Nephron (organoid): ENCODE data around the gene NES.

Experiments
- H3K27ac Mint-ChIP-seq, 3 experiments: 2 replicates each; pipeline ENCODE4 v1.8.0; 2020; ENCODE audit warnings: mixed read lengths in 3 of 3, mild to moderate bottlenecking in 2 of 3, moderate library complexity in 1 of 3
- H3K27me3 Mint-ChIP-seq: 2 replicates; pipeline ENCODE4 v1.8.0; 2021; ENCODE audit warnings: low read depth, mild to moderate bottlenecking, moderate library complexity, mixed read lengths
- H3K36me3 Mint-ChIP-seq: 2 replicates; pipeline ENCODE4 v1.8.0; 2020; ENCODE audit warnings: low read depth, mixed read lengths
- H3K4me1 Mint-ChIP-seq: 2 replicates; pipeline ENCODE4 v1.8.0; 2020; ENCODE audit warnings: mixed read lengths
- H3K4me3 Mint-ChIP-seq, 3 experiments: 2 replicates each; pipeline ENCODE4 v1.8.0; 2020; ENCODE audit warnings: mild to moderate bottlenecking in 3 of 3, mixed read lengths in 3 of 3, moderate library complexity in 2 of 3
- H3K9me3 Mint-ChIP-seq: 2 replicates; pipeline ENCODE4 v1.8.0; 2020; ENCODE audit warnings: mixed read lengths
- TF ChIP-seq, protein P1 (sequence below), 3 experiments: fragments of 200-600 bp; sonication (generic); IDR thresholded peaks; one replicate each; pipeline ENCODE4 v1.5.0; 2021; ENCODE audit warnings: antibody characterized with exemption in 3 of 3; ENCODE audit not compliant: unreplicated experiment in 3 of 3

The NES gene

GRCh38 chr1:156645666-156646065 is 31.5 kb downstream of the NES start:
- Mint-ChIP-seq H3K4me1 (peaks cover 6% of the 10 kb centered on the region), H3K9me3 (no peaks in the 10 kb centered on the region), H3K4me3 (no peak overlapping the region), H3K27ac (no peak overlapping the region), H3K36me3 (no peaks in the 10 kb centered on the region), H3K27me3 (peaks cover 91% of the 10 kb centered on the region)
- TF ChIP-seq, protein P1, sequence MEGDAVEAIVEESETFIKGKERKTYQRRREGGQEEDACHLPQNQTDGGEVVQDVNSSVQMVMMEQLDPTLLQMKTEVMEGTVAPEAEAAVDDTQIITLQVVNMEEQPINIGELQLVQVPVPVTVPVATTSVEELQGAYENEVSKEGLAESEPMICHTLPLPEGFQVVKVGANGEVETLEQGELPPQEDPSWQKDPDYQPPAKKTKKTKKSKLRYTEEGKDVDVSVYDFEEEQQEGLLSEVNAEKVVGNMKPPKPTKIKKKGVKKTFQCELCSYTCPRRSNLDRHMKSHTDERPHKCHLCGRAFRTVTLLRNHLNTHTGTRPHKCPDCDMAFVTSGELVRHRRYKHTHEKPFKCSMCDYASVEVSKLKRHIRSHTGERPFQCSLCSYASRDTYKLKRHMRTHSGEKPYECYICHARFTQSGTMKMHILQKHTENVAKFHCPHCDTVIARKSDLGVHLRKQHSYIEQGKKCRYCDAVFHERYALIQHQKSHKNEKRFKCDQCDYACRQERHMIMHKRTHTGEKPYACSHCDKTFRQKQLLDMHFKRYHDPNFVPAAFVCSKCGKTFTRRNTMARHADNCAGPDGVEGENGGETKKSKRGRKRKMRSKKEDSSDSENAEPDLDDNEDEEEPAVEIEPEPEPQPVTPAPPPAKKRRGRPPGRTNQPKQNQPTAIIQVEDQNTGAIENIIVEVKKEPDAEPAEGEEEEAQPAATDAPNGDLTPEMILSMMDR (IDR thresholded peaks at IDR 0.05; ENCODE audit: unreplicated experiment in 3 of 3) = no peak

- H3K27ac Mint-ChIP-seq = no peak overlapping the region
- peaks cover 6% of the 10 kb centered on the region for H3K4me1 Mint-ChIP-seq
- H3K9me3 Mint-ChIP-seq = no peaks in the 10 kb centered on the region
- no peak overlapping the region for H3K4me3 Mint-ChIP-seq
- TF ChIP-seq, protein P1 (IDR thresholded peaks at IDR 0.05; ENCODE audit: unreplicated experiment in 3 of 3) = no peak
- no peaks in the 10 kb centered on the region for H3K36me3 Mint-ChIP-seq
- H3K27me3 Mint-ChIP-seq = peaks cover 91% of the 10 kb centered on the region
Observed at GRCh38 chr1:156645056-156645455, 32.2 kb downstream of the NES start.

DNA sequence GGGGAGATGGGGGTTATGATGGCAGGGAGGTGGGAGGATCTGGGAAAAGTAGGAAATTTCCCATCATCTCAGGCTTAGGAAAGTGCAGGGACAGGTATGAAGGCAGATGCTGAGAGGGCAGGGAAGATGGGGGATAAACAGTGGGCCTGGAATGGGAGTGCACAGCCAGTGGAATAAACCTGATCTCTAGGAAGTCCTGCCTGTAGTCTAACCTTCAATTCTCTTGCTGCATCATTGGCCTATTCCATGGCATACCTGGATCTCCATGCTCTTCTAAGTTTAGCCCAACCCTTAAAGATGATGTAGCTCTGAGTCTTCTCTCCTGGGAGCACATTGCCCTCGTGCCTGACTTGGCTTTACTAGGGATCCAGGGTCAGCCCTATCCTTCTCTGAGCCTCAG is 32.6 kb downstream of the NES start:
- Mint-ChIP-seq H3K4me1 (peaks cover 11% of the 10 kb centered on the region), H3K9me3 (no peaks in the 10 kb centered on the region)

DNA sequence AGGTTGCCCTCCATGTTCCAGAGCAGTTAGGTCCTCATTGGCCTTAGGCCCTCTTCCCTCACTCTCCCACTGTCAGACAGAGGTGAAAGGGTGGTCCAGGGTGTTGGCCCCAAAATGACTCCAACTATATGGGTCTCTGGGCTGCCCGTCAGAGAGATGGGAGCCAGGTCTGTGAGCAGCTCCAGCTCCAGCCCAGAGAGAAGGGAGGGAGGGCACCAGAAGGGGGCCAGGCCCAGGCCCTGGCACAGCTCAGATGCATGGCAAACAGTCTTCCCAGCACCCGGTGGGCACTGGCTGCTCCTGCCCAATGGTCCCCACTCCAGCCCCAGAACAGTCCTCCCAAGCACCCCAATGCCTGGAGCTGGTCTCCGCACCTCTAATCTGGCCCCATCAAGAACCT is 33.1 kb downstream of the NES start:
- H3K36me3 Mint-ChIP-seq = no peaks in the 10 kb centered on the region
- no peak overlapping the region for H3K27ac Mint-ChIP-seq
- H3K9me3 Mint-ChIP-seq = no peaks in the 10 kb centered on the region
- peaks cover 16% of the 10 kb centered on the region for H3K4me1 Mint-ChIP-seq
- TF ChIP-seq, protein P1 (IDR thresholded peaks at IDR 0.05; ENCODE audit: unreplicated experiment in 3 of 3) = no peak
- H3K4me3 Mint-ChIP-seq = no peak overlapping the region
- peaks cover 92% of the 10 kb centered on the region for H3K27me3 Mint-ChIP-seq

More for the DNA sequence above, 32.6 kb downstream of the NES start:
- no peaks in the 10 kb centered on the region for H3K36me3 Mint-ChIP-seq
- no peak overlapping the region for H3K27ac Mint-ChIP-seq
- no peak overlapping the region for H3K4me3 Mint-ChIP-seq
- H3K27me3 Mint-ChIP-seq = peaks cover 92% of the 10 kb centered on the region
- TF ChIP-seq, protein P1 (IDR thresholded peaks at IDR 0.05; ENCODE audit: unreplicated experiment in 3 of 3) = no peak

DNA sequence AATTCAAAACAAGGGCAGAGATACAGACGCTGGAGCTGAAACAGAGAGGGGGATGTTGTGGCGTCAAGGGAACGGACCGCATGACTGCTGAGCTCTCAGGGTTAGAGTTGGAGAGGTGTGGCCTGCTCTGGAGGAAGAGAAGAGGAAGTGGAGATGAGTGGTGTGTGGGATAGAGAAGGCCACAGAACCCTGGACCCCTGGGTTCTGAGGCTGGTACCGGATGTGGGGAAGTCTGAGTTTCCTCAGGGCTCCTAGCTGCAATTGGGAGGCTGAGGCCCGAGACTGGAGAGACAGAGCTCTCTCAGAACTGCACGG is 33.5 kb downstream of the NES start:
- H3K4me1 Mint-ChIP-seq = peaks cover 20% of the 10 kb centered on the region
- TF ChIP-seq, protein P1 (IDR thresholded peaks at IDR 0.05; ENCODE audit: unreplicated experiment in 3 of 3) = no peak
- no peak overlapping the region for H3K27ac Mint-ChIP-seq
- peaks cover 92% of the 10 kb centered on the region for H3K27me3 Mint-ChIP-seq
- H3K9me3 Mint-ChIP-seq = no peaks in the 10 kb centered on the region
- no peak overlapping the region for H3K4me3 Mint-ChIP-seq
- H3K36me3 Mint-ChIP-seq = no peaks in the 10 kb centered on the region

- Mint-ChIP-seq H3K36me3 (no peaks in the 10 kb centered on the region), H3K4me3 (peak overlapping the region; percentile 70 to 84 (median 75)), H3K27ac (no peak overlapping the region), H3K4me1 (peaks cover 25% of the 10 kb centered on the region), H3K27me3 (peaks cover 92% of the 10 kb centered on the region), H3K9me3 (no peaks in the 10 kb centered on the region)
- TF ChIP-seq, protein P1 (IDR thresholded peaks at IDR 0.05; ENCODE audit: unreplicated experiment in 3 of 3) = no peak
Observed at GRCh38 chr1:156643049-156643777, 34.0 kb downstream of the NES start.
